ENCODE data around the gene CNPPD1. TPM values are rescaled to one million over a fixed set of nuclear protein-coding genes. Genes with fewer than 3 reads are reported as not detected.

CNPPD1 gene
- total RNA-seq, 1 donor from 2014 or later: 15.8 TPM

DNA sequence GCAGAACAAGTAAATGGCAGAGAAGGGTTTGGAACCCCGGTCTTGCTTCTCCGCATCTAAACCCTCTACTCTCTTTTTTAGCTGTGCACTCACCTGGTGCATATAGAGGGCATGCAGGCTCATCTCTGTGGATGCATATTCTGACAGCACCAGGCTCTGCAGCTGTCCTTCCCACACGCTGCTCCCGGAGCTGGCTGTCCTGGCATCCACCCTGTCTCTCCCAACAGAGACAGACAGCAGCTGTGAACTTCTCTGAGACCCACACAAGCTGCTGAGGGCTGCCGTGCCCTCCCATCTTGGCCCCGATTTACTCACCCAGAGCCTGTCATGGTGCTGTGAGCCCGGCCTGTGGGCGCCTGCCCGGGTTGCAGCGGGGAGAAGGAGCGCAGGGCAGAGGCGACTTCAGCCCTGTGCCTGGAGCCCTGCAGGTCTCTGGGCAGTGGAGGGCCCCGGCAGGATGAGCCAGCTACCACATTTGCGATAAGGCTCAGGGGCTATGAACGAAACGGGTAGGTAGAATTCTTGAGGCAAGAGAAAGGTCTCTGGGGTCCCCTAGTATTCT is 45.3 kb upstream of the CNPPD1 start:
- Histone ChIP-seq H3K36me3 (no peaks in the 10 kb centered on the region), H3K9ac (no peak overlapping the region)

DNA sequence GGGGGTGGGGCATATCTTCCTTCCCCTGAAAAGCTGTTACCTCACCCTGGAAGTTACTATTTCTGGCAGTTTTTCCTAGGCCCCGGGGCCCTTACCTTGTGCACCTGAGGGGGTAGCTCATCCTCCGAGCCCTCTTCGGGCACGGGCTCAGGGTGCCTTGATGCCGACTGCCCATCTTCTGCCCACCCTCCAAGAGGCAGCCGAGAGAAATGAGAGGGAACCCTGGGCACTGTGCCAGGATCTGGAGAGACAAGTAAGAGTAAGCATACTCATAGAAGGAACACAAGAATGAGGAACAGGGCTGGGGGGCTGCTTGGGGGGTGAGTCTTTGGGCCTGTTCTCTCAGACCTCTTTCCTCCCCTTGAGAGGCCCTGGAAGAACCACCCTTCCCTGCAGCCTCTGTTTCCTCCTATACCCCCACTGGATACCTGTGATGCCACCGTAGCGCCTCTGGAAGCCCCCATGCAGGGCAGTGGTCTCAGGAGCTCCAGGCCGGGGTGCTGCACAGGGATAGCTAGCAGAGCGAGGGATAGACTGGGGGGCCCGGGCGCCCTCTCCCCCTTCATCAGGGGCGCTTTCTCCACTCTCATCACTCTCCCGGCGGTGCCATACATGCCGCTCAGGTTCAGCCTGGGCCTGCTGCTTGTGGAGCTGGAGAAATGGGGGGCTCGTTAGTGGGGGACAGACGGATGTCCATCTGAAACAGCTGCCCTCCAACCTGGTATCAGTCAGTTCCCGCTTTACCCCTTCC is 44.1 kb upstream of the CNPPD1 start:
- H3K27me3 Mint-ChIP-seq (ENCODE audit: insufficient read depth, low read depth): peaks cover 14% of the 10 kb centered on the region
- H3K9me3 Mint-ChIP-seq: no peaks in the 10 kb centered on the region
- no peak overlapping the region for H2AFZ ChIP-seq (replicated peaks)
- H3K4me1 Mint-ChIP-seq: peaks cover 19% of the 10 kb centered on the region
- H4K20me1 ChIP-seq (ENCODE audit: low read depth): peaks cover 10% of the 10 kb centered on the region
- H3K36me3 Mint-ChIP-seq: peaks cover 21% of the 10 kb centered on the region
- no peak overlapping the region for H3K27ac ChIP-seq
- H3K4me2 ChIP-seq: no peak overlapping the region
- H3K4me3 ChIP-seq: no peak overlapping the region
- no peaks in the 10 kb centered on the region for H3K36me3 ChIP-seq
- no peaks in the 10 kb centered on the region for H3K79me2 ChIP-seq (ENCODE audit: low read depth)
- no peak overlapping the region for H3K27ac Mint-ChIP-seq
- no peak for DNase-seq (ENCODE audit: low spot score)
- H3F3A ChIP-seq (ENCODE audit: low read depth): peaks cover 27% of the 10 kb centered on the region
- no peaks in the 10 kb centered on the region for H3K9me3 ChIP-seq (ENCODE audit: low read depth)
- no peaks in the 10 kb centered on the region for H3K27me3 ChIP-seq
- H3K9ac ChIP-seq: no peak overlapping the region
- H3K4me3 Mint-ChIP-seq: no peak overlapping the region
- TF ChIP-seq, protein P1, sequence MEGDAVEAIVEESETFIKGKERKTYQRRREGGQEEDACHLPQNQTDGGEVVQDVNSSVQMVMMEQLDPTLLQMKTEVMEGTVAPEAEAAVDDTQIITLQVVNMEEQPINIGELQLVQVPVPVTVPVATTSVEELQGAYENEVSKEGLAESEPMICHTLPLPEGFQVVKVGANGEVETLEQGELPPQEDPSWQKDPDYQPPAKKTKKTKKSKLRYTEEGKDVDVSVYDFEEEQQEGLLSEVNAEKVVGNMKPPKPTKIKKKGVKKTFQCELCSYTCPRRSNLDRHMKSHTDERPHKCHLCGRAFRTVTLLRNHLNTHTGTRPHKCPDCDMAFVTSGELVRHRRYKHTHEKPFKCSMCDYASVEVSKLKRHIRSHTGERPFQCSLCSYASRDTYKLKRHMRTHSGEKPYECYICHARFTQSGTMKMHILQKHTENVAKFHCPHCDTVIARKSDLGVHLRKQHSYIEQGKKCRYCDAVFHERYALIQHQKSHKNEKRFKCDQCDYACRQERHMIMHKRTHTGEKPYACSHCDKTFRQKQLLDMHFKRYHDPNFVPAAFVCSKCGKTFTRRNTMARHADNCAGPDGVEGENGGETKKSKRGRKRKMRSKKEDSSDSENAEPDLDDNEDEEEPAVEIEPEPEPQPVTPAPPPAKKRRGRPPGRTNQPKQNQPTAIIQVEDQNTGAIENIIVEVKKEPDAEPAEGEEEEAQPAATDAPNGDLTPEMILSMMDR (IDR thresholded peaks at IDR 0.05): no peak
- no peak for TF ChIP-seq EZH2 (IDR thresholded peaks at IDR 0.05)
- peaks cover 4% of the 10 kb centered on the region for H3K4me1 ChIP-seq

More for the DNA sequence above, 45.3 kb upstream of the CNPPD1 start:
- no peaks in the 10 kb centered on the region for H3K27me3 ChIP-seq
- H3K27ac Mint-ChIP-seq: no peak overlapping the region
- peaks cover 22% of the 10 kb centered on the region for H3K36me3 Mint-ChIP-seq
- no peak overlapping the region for H3K4me3 Mint-ChIP-seq
- TF ChIP-seq, protein P1 (IDR thresholded peaks at IDR 0.05): no peak
- TF ChIP-seq EZH2 (IDR thresholded peaks at IDR 0.05) (no peak), EZH2phosphoT487 (IDR thresholded peaks at IDR 0.05) (no peak)
- H3K4me1 Mint-ChIP-seq: peaks cover 16% of the 10 kb centered on the region
- peaks cover 14% of the 10 kb centered on the region for H3K27me3 Mint-ChIP-seq (ENCODE audit: insufficient read depth, low read depth)
- no peak overlapping the region for H3K4me2 ChIP-seq
- DNase-seq (ENCODE audit: low spot score): no peak
- H3K79me2 ChIP-seq (ENCODE audit: low read depth): no peaks in the 10 kb centered on the region
- H2AFZ ChIP-seq (replicated peaks): no peak overlapping the region
- H3K9me3 Mint-ChIP-seq: no peaks in the 10 kb centered on the region
- H3K4me3 ChIP-seq: no peak overlapping the region
- peaks cover 27% of the 10 kb centered on the region for H3F3A ChIP-seq (ENCODE audit: low read depth)
- no peak overlapping the region for H3K27ac ChIP-seq
- peaks cover 4% of the 10 kb centered on the region for H3K4me1 ChIP-seq
- H3K9me3 ChIP-seq (ENCODE audit: low read depth): no peaks in the 10 kb centered on the region
- H4K20me1 ChIP-seq (ENCODE audit: low read depth): peaks cover 10% of the 10 kb centered on the region

DNA sequence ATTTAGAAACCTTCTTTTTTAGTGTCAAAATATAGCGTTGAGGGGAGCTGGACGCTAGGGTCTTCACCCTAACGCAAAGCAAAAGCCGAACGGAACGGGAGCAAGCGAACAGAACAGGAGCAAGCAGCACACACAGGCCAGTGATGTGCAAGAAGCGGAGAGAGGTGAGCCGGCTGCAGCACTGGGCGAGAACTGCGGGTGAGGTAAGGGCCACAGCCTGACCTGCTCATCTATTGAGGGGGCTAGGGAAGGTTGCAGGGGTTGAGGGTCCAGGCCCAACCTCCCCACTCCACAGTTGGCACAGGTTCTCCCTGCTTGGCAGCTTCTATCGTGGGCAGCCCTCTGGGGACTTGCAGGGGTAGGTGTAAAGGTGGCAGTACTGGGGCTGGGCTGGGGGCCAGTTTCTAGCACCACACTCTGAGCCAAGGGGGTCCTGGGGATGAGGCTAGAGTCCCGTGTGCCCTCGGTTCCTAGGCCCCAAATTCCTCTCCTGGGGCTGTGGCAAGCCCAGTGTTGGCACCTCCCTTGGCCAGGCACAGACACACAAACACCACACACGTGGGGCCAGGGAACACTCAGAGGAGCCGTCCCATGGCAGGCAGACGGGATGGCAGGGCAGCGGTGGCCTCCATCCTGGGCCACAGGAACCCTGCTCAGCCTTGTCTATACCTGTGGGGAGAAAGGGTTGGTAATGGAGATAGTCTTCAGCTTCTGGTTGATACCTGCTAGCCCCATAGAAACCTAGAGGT is 43.2 kb upstream of the CNPPD1 start:
- peaks cover 4% of the 10 kb centered on the region for H3K4me1 ChIP-seq
- Mint-ChIP-seq H3K4me3 (peak overlapping the region; percentile 75), H3K27me3 (ENCODE audit: insufficient read depth, low read depth) (peaks cover 14% of the 10 kb centered on the region), H3K36me3 (peaks cover 20% of the 10 kb centered on the region), H3K9me3 (no peaks in the 10 kb centered on the region), H3K27ac (no peak overlapping the region), H3K4me1 (peaks cover 19% of the 10 kb centered on the region)
- peaks cover 10% of the 10 kb centered on the region for H4K20me1 ChIP-seq (ENCODE audit: low read depth)
- H3K9me3 ChIP-seq (ENCODE audit: low read depth): no peaks in the 10 kb centered on the region
- H3K79me2 ChIP-seq (ENCODE audit: low read depth): no peaks in the 10 kb centered on the region
- peaks cover 27% of the 10 kb centered on the region for H3F3A ChIP-seq (ENCODE audit: low read depth)
- no peak overlapping the region for H3K4me3 ChIP-seq
- no peak overlapping the region for H3K9ac ChIP-seq
- no peak for DNase-seq (ENCODE audit: low spot score)
- H3K36me3 ChIP-seq: no peaks in the 10 kb centered on the region
- H2AFZ ChIP-seq (replicated peaks): no peak overlapping the region
- H3K27ac ChIP-seq: no peak overlapping the region
- TF ChIP-seq EZH2 (IDR thresholded peaks at IDR 0.05): no peak
- TF ChIP-seq, protein P1 (IDR thresholded peaks at IDR 0.05): no peak
- no peak for TF ChIP-seq EZH2phosphoT487 (IDR thresholded peaks at IDR 0.05)
- H3K27me3 ChIP-seq: no peaks in the 10 kb centered on the region
- no peak overlapping the region for H3K4me2 ChIP-seq
